IMR-90 (cell line): Measurements from ENCODE around the gene PRKCA. TPM values are rescaled to one million over a fixed set of nuclear protein-coding genes. Genes with fewer than 3 reads are reported as not detected.

Experiments
- ATAC-seq: fragments of 200-7000 bp; cut with Tn5 transposase; 2 replicates; pipeline ENCODE4 v1.9.1; 2020; ENCODE audit warnings: low read depth, mild to moderate bottlenecking, moderate library complexity
- BruUV-seq: library from RNA; stranded (reverse); fragments of 400-500 nt; replicated peaks from 2 replicates; lab custom pipeline; 2021; lab: Mats Ljungman, UMichigan
- CTCF ChIA-PET: fragments of 300-600 bp; formaldehyde crosslinking; extraction: SDS; loops from one replicate; lab custom pipeline; 2021; ENCODE audit warnings: antibody characterized with exemption; lab: Yijun Ruan, JAX
- POLR2A ChIA-PET: fragments of 300-600 bp; sonication (Branson Sonifier 250); formaldehyde crosslinking; loops from one replicate; lab custom pipeline; 2022; ENCODE audit warnings: antibody characterized with exemption; ENCODE audit not compliant: unreplicated experiment; lab: Charles Lee
- DNase-seq: peaks from one replicate; pipeline ENCODE4 v3.0.0; 2013
- H2AFZ ChIP-seq: replicated peaks from 2 replicates; pipeline ENCODE3; 2013; ENCODE audit warnings: low read length, mild to moderate bottlenecking; ENCODE audit not compliant: poor library complexity
- H2AK5ac ChIP-seq: 2 replicates; pipeline ENCODE4 v1.6.1; 2013; ENCODE audit warnings: low read depth, low read length, inconsistent platforms
- H2AK9ac ChIP-seq: replicated peaks from 2 replicates; pipeline ENCODE3; 2013; ENCODE audit warnings: mild to moderate bottlenecking, low read depth, low read length, moderate library complexity; ENCODE audit not compliant: poor library complexity
- H2BK120ac ChIP-seq: 2 replicates; pipeline ENCODE4 v1.6.1; 2013; ENCODE audit warnings: low read depth, low read length, inconsistent platforms
- H2BK15ac ChIP-seq: 3 replicates; pipeline ENCODE4 v1.6.1; 2013; ENCODE audit warnings: low read depth, low read length, inconsistent platforms
- H2BK20ac ChIP-seq: 2 replicates; pipeline ENCODE4 v1.6.1; 2013; ENCODE audit warnings: low read depth, mild to moderate bottlenecking, inconsistent platforms, low read length, moderate library complexity
- H2BK5ac ChIP-seq: 2 replicates; pipeline ENCODE4 v1.6.1; 2013; ENCODE audit warnings: mild to moderate bottlenecking, low read depth, low read length, inconsistent platforms; ENCODE audit not compliant: poor library complexity, severe bottlenecking
- H3K14ac ChIP-seq: replicated peaks from 2 replicates; pipeline ENCODE4 v1.6.1; 2013; ENCODE audit warnings: low read depth, low read length, inconsistent platforms
- H3K18ac ChIP-seq: 2 replicates; pipeline ENCODE4 v1.6.1; 2013; ENCODE audit warnings: low read depth, low read length, control low read depth
- H3K23ac ChIP-seq: 2 replicates; pipeline ENCODE4 v1.6.1; 2013; ENCODE audit warnings: low read depth, low read length, inconsistent platforms
- H3K27ac ChIP-seq: 2 replicates; pipeline ENCODE4 v1.5.1; 2013; ENCODE audit warnings: mild to moderate bottlenecking, control low read depth, low read length; ENCODE audit not compliant: insufficient read depth
- H3K27me3 ChIP-seq: 2 replicates; pipeline ENCODE4 v1.6.1; 2013; ENCODE audit warnings: low read length; ENCODE audit not compliant: control insufficient read depth, insufficient read depth
- H3K36me3 ChIP-seq: 2 replicates; pipeline ENCODE4 v1.6.1; 2013; ENCODE audit warnings: low read length, mixed read lengths; ENCODE audit not compliant: control insufficient read depth, insufficient read depth
- H3K4ac ChIP-seq: 2 replicates; pipeline ENCODE4 v1.6.1; 2013; ENCODE audit warnings: low read depth, low read length, inconsistent platforms
- H3K4me1 ChIP-seq: 2 replicates; pipeline ENCODE4 v1.6.1; 2013; ENCODE audit warnings: low read length, mixed read lengths; ENCODE audit not compliant: control insufficient read depth, insufficient read depth
- H3K4me2 ChIP-seq: 2 replicates; pipeline ENCODE4 v1.6.1; 2013; ENCODE audit warnings: low read depth, mild to moderate bottlenecking, control low read depth, low read length, moderate library complexity
- H3K4me3 ChIP-seq: 2 replicates; pipeline ENCODE4 v1.5.1; 2013; ENCODE audit warnings: low read depth, mild to moderate bottlenecking, control low read depth, low read length, moderate library complexity; ENCODE audit not compliant: insufficient read depth
- H3K56ac ChIP-seq: 2 replicates; pipeline ENCODE4 v1.6.1; 2013; ENCODE audit warnings: low read length, inconsistent platforms; ENCODE audit not compliant: insufficient read depth; ENCODE audit errors: extremely low read depth
- H3K79me1 ChIP-seq, 2 experiments: 2 replicates each; pipeline ENCODE4 v1.6.1; 2013; ENCODE audit warnings: low read length in 2 of 2, inconsistent platforms in 1 of 2, low read depth in 1 of 2
- H3K9ac ChIP-seq: 2 replicates; pipeline ENCODE4 v1.6.1; 2013; ENCODE audit warnings: low read depth, low read length, control low read depth
- H3K9me1 ChIP-seq: 2 replicates; pipeline ENCODE4 v1.6.1; 2013; ENCODE audit warnings: low read length, inconsistent platforms; ENCODE audit not compliant: insufficient read depth
- H3K9me3 ChIP-seq: 2 replicates; pipeline ENCODE4 v1.6.1; 2013; ENCODE audit warnings: low read length; ENCODE audit not compliant: control insufficient read depth, insufficient read depth
- H4K20me1 ChIP-seq: 2 replicates; pipeline ENCODE4 v1.6.1; 2013; ENCODE audit warnings: low read length, inconsistent platforms; ENCODE audit not compliant: insufficient read depth
- H4K5ac ChIP-seq: 2 replicates; pipeline ENCODE4 v1.6.1; 2013; ENCODE audit warnings: mild to moderate bottlenecking, low read depth, low read length, control low read depth
- H4K8ac ChIP-seq, 2 experiments: 2 replicates each; pipeline ENCODE4 v1.6.1; 2013; ENCODE audit warnings: low read depth in 2 of 2, low read length in 2 of 2, control low read depth in 1 of 2, inconsistent platforms in 1 of 2
- H4K91ac ChIP-seq: 2 replicates; pipeline ENCODE4 v1.6.1; 2013; ENCODE audit warnings: low read depth, low read length, inconsistent platforms; ENCODE audit not compliant: insufficient read depth
- CEBPB ChIP-seq: IDR thresholded peaks from 2 replicates; pipeline ENCODE4 v1.6.1; 2012; ENCODE audit warnings: low read depth, low read length, improper control_type of control experiment
- CTCF ChIP-seq: conservative IDR thresholded peaks from 2 replicates; pipeline ENCODE4 v1.5.1; 2012; ENCODE audit warnings: mild to moderate bottlenecking, low read depth, low read length, improper control_type of control experiment
- FOS ChIP-seq: fragments of 150-350 bp; IDR thresholded peaks from 2 replicates; pipeline ENCODE4 v1.6.1; 2016; ENCODE audit warnings: low read depth, low read length
- MAFK ChIP-seq: IDR thresholded peaks from 2 replicates; pipeline ENCODE4 v1.6.1; 2012; ENCODE audit warnings: low read depth, low read length, improper control_type of control experiment
- MAZ ChIP-seq: IDR thresholded peaks from 2 replicates; pipeline ENCODE4 v1.6.1; 2012; ENCODE audit warnings: low read depth, mild to moderate bottlenecking, low read length, improper control_type of control experiment, moderate library complexity, borderline replicate concordance
- MXI1 ChIP-seq: IDR thresholded peaks from 2 replicates; pipeline ENCODE4 v1.6.1; 2012; ENCODE audit warnings: low read depth, mild to moderate bottlenecking, low read length, moderate library complexity, borderline replicate concordance
- NFE2L2 ChIP-seq: fragments of 150-350 bp; IDR thresholded peaks from 2 replicates; pipeline ENCODE4 v1.6.1; 2016; ENCODE audit warnings: low read depth, mild to moderate bottlenecking, low read length
- RAD21 ChIP-seq: IDR thresholded peaks from 2 replicates; pipeline ENCODE4 v1.6.1; 2012; ENCODE audit warnings: low read length, improper control_type of control experiment
- RCOR1 ChIP-seq: IDR thresholded peaks from 2 replicates; pipeline ENCODE4 v1.6.1; 2012; ENCODE audit warnings: mild to moderate bottlenecking, low read length, improper control_type of control experiment; ENCODE audit not compliant: insufficient replicate concordance
- RFX5 ChIP-seq: IDR thresholded peaks from 2 replicates; pipeline ENCODE4 v1.8.0; 2012; ENCODE audit warnings: low read depth, mild to moderate bottlenecking, low read length, moderate library complexity
- SMC3 ChIP-seq: fragments of 150-350 bp; IDR thresholded peaks from 2 replicates; pipeline ENCODE4 v1.6.1; 2016; ENCODE audit warnings: low read depth, mild to moderate bottlenecking, antibody characterized with exemption, low read length, moderate library complexity
- WGBS, 2 experiments: methylation state at CpG; one replicate each; pipeline versions ENCODE4 v1.1.5 to v1.1.7; 2013; ENCODE audit warnings: missing lambda C conversion rate in 2 of 2; ENCODE audit not compliant: insufficient read length in 1 of 2; ENCODE audit errors: extremely low coverage in 2 of 2; 5-methylcytosine and 5-hydroxymethylcytosine counted together
- dilution Hi-C: fragments of 300-500 bp; cut with HindIII; formaldehyde crosslinking; loops from one replicate; pipeline ENCODE4 v1.14.3; 2018; ENCODE audit warnings: low sequenced_read_pairs; ENCODE audit not compliant: unreplicated experiment
- in situ Hi-C: fragments of 300-500 bp; cut with MboI; formaldehyde crosslinking; loops from 3 replicates; pipeline ENCODE4 v1.14.3; 2019; ENCODE audit warnings: low sequenced_read_pairs, inconsistent platforms, mixed read lengths
- intact Hi-C: fragments of 100-400 bp; cut with micrococcal nuclease; formaldehyde crosslinking; loops from 2 replicates; pipeline ENCODE4 v1.10.0; 2022
- polyA plus RNA-seq, 3 experiments: library from polyadenylated mRNA; depleted of rRNA; stranded (reverse); fragments of >200 nt; gene quantifications; 2 replicates each; pipeline ENCODE4 v1.2.3, GENCODE V29; 2012; ENCODE audit warnings: low replicate concordance in 1 of 3
- total RNA-seq: library from RNA; depleted of rRNA; stranded (reverse); fragments of >200 nt; gene quantifications from 2 replicates; pipeline ENCODE4 v1.2.3, GENCODE V29; 2012
- TF ChIP-seq, protein P1 (sequence below): fragments of 150-350 bp; IDR thresholded peaks from 2 replicates; pipeline ENCODE4 v1.6.1; 2017; ENCODE audit warnings: mild to moderate bottlenecking, antibody characterized with exemption, low read length, low read depth
- TF ChIP-seq, protein P2 (sequence below): fragments of 150-350 bp; IDR thresholded peaks from 2 replicates; pipeline ENCODE4 v1.6.1; 2016; ENCODE audit warnings: low read depth, mild to moderate bottlenecking, low read length, moderate library complexity, borderline replicate concordance

Gene PRKCA
- total and polyA plus RNA-seq, 2 of the 4 experiments (the other 2 are of a cell fraction): 31.0 to 46.0 TPM

DNA sequence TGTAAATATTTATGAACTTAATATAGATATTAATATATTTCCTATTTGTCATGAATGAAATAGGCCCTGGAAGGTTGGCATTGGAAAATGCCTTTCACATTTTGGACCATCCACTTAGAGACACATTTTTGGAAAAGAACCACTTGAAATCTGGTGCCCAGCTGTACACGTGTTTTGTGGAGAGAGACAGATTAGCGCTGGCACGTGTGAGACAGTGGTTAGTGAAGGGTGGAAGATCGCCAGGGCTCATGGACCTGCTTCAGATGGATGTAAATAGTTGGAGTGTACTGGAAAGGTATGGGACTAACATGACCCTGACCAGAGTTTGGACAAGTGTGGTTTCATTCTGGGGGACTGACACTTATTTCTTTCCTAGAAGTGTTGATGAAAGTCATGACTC is 222.9 kb downstream of the PRKCA start:
- H3K18ac ChIP-seq: peak overlapping the region; percentile 64; the same call in 1 of the 2 replicates
- no peak overlapping the region for H2BK5ac ChIP-seq
- H4K5ac ChIP-seq: no peak overlapping the region; the same call in 1 of the 2 replicates
- no peak overlapping the region for H2BK20ac ChIP-seq
- no peak overlapping the region for H3K9ac ChIP-seq
- no peak overlapping the region for H2BK15ac ChIP-seq
- ChIA-PET POLR2A (interaction anchor here (0.5 kb wide), 1 partner anchor 100 kb away, joined by 3 read pairs; no protein-coding TSS in a partner anchor), CTCF (interaction anchor here (0.6 kb wide), 1 partner anchor 323 kb away, joined by 3 read pairs; no protein-coding TSS in a partner anchor)
- H3K27me3 ChIP-seq: no peaks in the 10 kb centered on the region
- peaks cover 39 to 70% of the 10 kb centered on the region in 2 experiments for H3K79me1 ChIP-seq
- no peaks in the 10 kb centered on the region for H3K9me3 ChIP-seq
- no TSS peak for BruUV-seq
- TF ChIP-seq RCOR1 (no peak), NFE2L2 (no peak), CTCF (no peak), FOS (no peak), MAFK (no peak), MAZ (no peak), MXI1 (no peak), RAD21 (no peak), RFX5 (no peak), CEBPB (no peak), SMC3 (no peak)
- TF ChIP-seq, protein P1, sequence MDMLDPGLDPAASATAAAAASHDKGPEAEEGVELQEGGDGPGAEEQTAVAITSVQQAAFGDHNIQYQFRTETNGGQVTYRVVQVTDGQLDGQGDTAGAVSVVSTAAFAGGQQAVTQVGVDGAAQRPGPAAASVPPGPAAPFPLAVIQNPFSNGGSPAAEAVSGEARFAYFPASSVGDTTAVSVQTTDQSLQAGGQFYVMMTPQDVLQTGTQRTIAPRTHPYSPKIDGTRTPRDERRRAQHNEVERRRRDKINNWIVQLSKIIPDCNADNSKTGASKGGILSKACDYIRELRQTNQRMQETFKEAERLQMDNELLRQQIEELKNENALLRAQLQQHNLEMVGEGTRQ: no peak
- TF ChIP-seq, protein P2, sequence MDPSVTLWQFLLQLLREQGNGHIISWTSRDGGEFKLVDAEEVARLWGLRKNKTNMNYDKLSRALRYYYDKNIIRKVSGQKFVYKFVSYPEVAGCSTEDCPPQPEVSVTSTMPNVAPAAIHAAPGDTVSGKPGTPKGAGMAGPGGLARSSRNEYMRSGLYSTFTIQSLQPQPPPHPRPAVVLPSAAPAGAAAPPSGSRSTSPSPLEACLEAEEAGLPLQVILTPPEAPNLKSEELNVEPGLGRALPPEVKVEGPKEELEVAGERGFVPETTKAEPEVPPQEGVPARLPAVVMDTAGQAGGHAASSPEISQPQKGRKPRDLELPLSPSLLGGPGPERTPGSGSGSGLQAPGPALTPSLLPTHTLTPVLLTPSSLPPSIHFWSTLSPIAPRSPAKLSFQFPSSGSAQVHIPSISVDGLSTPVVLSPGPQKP: no peak
- H2AK5ac ChIP-seq: 0 out of 2 replicates have a peak overlapping the region, but pooled peaks have one; percentile 13
- H3K4me1 ChIP-seq: peaks cover 30% of the 10 kb centered on the region
- in situ Hi-C loops: no loop called here
- intact Hi-C loops: no loop called here
- H3K23ac ChIP-seq: no peak overlapping the region; the same call in 1 of the 2 replicates
- H3K4me2 ChIP-seq: no peak overlapping the region
- DNase-seq: no peak
- peaks cover 26% of the 10 kb centered on the region for H3K9me1 ChIP-seq
- H3K56ac ChIP-seq: no peak overlapping the region
- H4K20me1 ChIP-seq: peaks cover 28% of the 10 kb centered on the region
- no peak overlapping the region for H3K27ac ChIP-seq
- no peak overlapping the region for H4K8ac ChIP-seq
- H2AK9ac ChIP-seq: no peak overlapping the region
- no peak overlapping the region for H2AFZ ChIP-seq
- no peak overlapping the region for H4K91ac ChIP-seq
- 0 out of 2 replicates have a peak, but pooled peaks cover 1% of the 10 kb centered on the region for H3K36me3 ChIP-seq
- no peak overlapping the region for H3K4me3 ChIP-seq
- H3K4ac ChIP-seq: peak overlapping the region; percentile 39; the same call in 1 of the 2 replicates
- dilution Hi-C loops: no loop called here
- H3K14ac ChIP-seq: no peak overlapping the region; the same call in 1 of the 2 replicates
- WGBS, 2 experiments: 40% methylated on average over 1 of the region's 4 CpGs; no CpG with 5 or more reads in 1 of the 2 experiments
- ATAC-seq: no peak
- no peak overlapping the region for H2BK120ac ChIP-seq
